GM12873 (cell line): ENCODE data around the gene OR2V2.

Source experiments
- CTCF ChIP-seq: IDR thresholded peaks from 2 replicates; pipeline ENCODE4 v1.5.1; 2012; ENCODE audit warnings: low read depth, mild to moderate bottlenecking, moderate library complexity, low read length, control low read depth; ENCODE audit not compliant: insufficient read depth; ENCODE audit errors: missing control alignments

Gene OR2V2

GRCh38 chr5:181119105-181119504 is 28.3 kb upstream of the OR2V2 start:
- no peak for TF ChIP-seq CTCF

- no peak for TF ChIP-seq CTCF
Measured at GRCh38 chr5:181120306-181120705, 27.1 kb upstream of the OR2V2 start.

GRCh38 chr5:181120761-181121160 is 26.6 kb upstream of the OR2V2 start:
- no peak for TF ChIP-seq CTCF

GRCh38 chr5:181121675-181122561 is 25.5 kb upstream of the OR2V2 start:
- TF ChIP-seq CTCF, result no peak

- TF ChIP-seq CTCF, result no peak
Measured at GRCh38 chr5:181124526-181124925, 22.9 kb upstream of the OR2V2 start.

GRCh38 chr5:181126841-181127240 is 20.5 kb upstream of the OR2V2 start:
- no peak for TF ChIP-seq CTCF

GRCh38 chr5:181127456-181127855 is 19.9 kb upstream of the OR2V2 start:
- no peak for TF ChIP-seq CTCF
